SK-N-SH treated with all-trans-retinoic acid at 6 μM for 48 hours (cell line): ENCODE results near the gene SAPCD1.

Experiments used
- CREB5 ChIP-seq: fragments of 250-450 bp; sonication (Bioruptor Pico); IDR thresholded peaks from 2 replicates; pipeline ENCODE4 v1.5.1; 2020; ENCODE audit warnings: low read depth, mild to moderate bottlenecking, moderate library complexity
- CSDC2 ChIP-seq: fragments of 250-450 bp; sonication (Bioruptor Pico); IDR thresholded peaks from 2 replicates; pipeline ENCODE4 v1.5.0; 2020; ENCODE audit warnings: mild to moderate bottlenecking, moderate library complexity
- CSRNP3 ChIP-seq: fragments of 250-450 bp; sonication (Bioruptor Pico); IDR thresholded peaks from 2 replicates; pipeline ENCODE4 v1.5.1; 2021; ENCODE audit warnings: mild to moderate bottlenecking, moderate library complexity
- PATZ1 ChIP-seq: fragments of 250-450 bp; sonication (Bioruptor Pico); IDR thresholded peaks from 2 replicates; pipeline ENCODE4 v1.8.0; 2020; ENCODE audit warnings: mild to moderate bottlenecking, moderate library complexity, borderline replicate concordance
- POU6F1 ChIP-seq: fragments of 250-450 bp; sonication (Bioruptor Pico); IDR thresholded peaks from 2 replicates; pipeline ENCODE4 v1.8.0; 2021; ENCODE audit warnings: low read depth, mild to moderate bottlenecking, moderate library complexity, borderline replicate concordance
- SNAI2 ChIP-seq: fragments of 250-450 bp; sonication (Bioruptor Pico); IDR thresholded peaks from 2 replicates; pipeline ENCODE4 v1.5.0; 2020; ENCODE audit warnings: mild to moderate bottlenecking, moderate library complexity
- ZFP3 ChIP-seq: fragments of 250-450 bp; sonication (Bioruptor Pico); IDR thresholded peaks from 2 replicates; pipeline ENCODE4 v1.5.0; 2020; ENCODE audit warnings: mild to moderate bottlenecking, moderate library complexity
- ZNF8 ChIP-seq: fragments of 450-650 bp; formaldehyde crosslinking; IDR thresholded peaks from 2 replicates; pipeline ENCODE4 v1.5.0; 2020; ENCODE audit warnings: mild to moderate bottlenecking, moderate library complexity

GRCh38 chr6:31805939-31806469, 43.5 kb downstream of the SAPCD1 start:
- TF ChIP-seq ZNF8 (CRISPR knock-in tag) (no peak), CREB5 (CRISPR knock-in tag) (no peak), PATZ1 (CRISPR knock-in tag) (no peak), POU6F1 (CRISPR knock-in tag) (no peak), CSRNP3 (CRISPR knock-in tag) (no peak), ZFP3 (CRISPR knock-in tag) (no peak), SNAI2 (CRISPR knock-in tag) (no peak), CSDC2 (no peak)
